ENCODE measurements around the gene TMEM150B. TPM values are rescaled to one million over a fixed set of nuclear protein-coding genes. Genes with fewer than 3 reads are reported as not detected.

Gene TMEM150B
- total and polyA plus RNA-seq, 2 experiments from 2014 or later, result not detected

- no peak for TF ChIP-seq CTCF (IDR thresholded peaks at IDR 0.05; ENCODE audit: low read depth, low read length)
- H3K27ac ChIP-seq, result no peak overlapping the region
Observed at GRCh38 chr19:55269299-55269698, 55.8 kb downstream of the TMEM150B start.

GRCh38 chr19:55266840-55267239 is 58.3 kb downstream of the TMEM150B start:
- no peak for TF ChIP-seq CTCF (IDR thresholded peaks at IDR 0.05; ENCODE audit: low read depth, low read length)
- Histone ChIP-seq H3K9me3 (ENCODE audit: low read depth) (no peaks in the 10 kb centered on the region), H3K36me3 (no peaks in the 10 kb centered on the region), H3K27me3 (no peaks in the 10 kb centered on the region), H3K27ac (no peak overlapping the region), H3K4me1 (ENCODE audit: low read depth) (no peaks in the 10 kb centered on the region), H3K4me3 (no peak overlapping the region)
- DNase-seq (ENCODE audit: low read depth in 1 of 2, low spot score in 1 of 2), result no peak

More at GRCh38 chr19:55269299-55269698, 55.8 kb downstream of the TMEM150B start:
- no peaks in the 10 kb centered on the region for H3K4me1 ChIP-seq (ENCODE audit: low read depth)
- DNase-seq (ENCODE audit: low read depth in 1 of 2, low spot score in 1 of 2), result no peak
- H3K27me3 ChIP-seq, result no peaks in the 10 kb centered on the region
- no peak overlapping the region for H3K4me3 ChIP-seq
- no peaks in the 10 kb centered on the region for H3K9me3 ChIP-seq (ENCODE audit: low read depth)
- peaks cover 3% of the 10 kb centered on the region for H3K36me3 ChIP-seq

GRCh38 chr19:55266404-55266803 is 58.7 kb downstream of the TMEM150B start:
- no peak for DNase-seq (ENCODE audit: low read depth in 1 of 2, low spot score in 1 of 2)
- Histone ChIP-seq H3K4me1 (ENCODE audit: low read depth) (no peaks in the 10 kb centered on the region), H3K36me3 (no peaks in the 10 kb centered on the region), H3K9me3 (ENCODE audit: low read depth) (no peaks in the 10 kb centered on the region), H3K27ac (no peak overlapping the region), H3K4me3 (no peak overlapping the region), H3K27me3 (no peaks in the 10 kb centered on the region)
- no peak for TF ChIP-seq CTCF (IDR thresholded peaks at IDR 0.05; ENCODE audit: low read depth, low read length)

- no peak overlapping the region for H3K27ac ChIP-seq
- H3K27me3 ChIP-seq, result no peaks in the 10 kb centered on the region
- H3K36me3 ChIP-seq, result no peaks in the 10 kb centered on the region
- no peaks in the 10 kb centered on the region for H3K4me1 ChIP-seq (ENCODE audit: low read depth)
- no peak for DNase-seq (ENCODE audit: low read depth in 1 of 2, low spot score in 1 of 2)
- H3K4me3 ChIP-seq, result no peak overlapping the region
- no peaks in the 10 kb centered on the region for H3K9me3 ChIP-seq (ENCODE audit: low read depth)
- TF ChIP-seq CTCF (IDR thresholded peaks at IDR 0.05; ENCODE audit: low read depth, low read length), result no peak
Observed at GRCh38 chr19:55265723-55266386, 59.3 kb downstream of the TMEM150B start.

- no peak for TF ChIP-seq CTCF (IDR thresholded peaks at IDR 0.05; ENCODE audit: low read depth, low read length)
- no peak for DNase-seq (ENCODE audit: low read depth in 1 of 2, low spot score in 1 of 2)
- Histone ChIP-seq H3K9me3 (ENCODE audit: low read depth) (no peaks in the 10 kb centered on the region), H3K27me3 (no peaks in the 10 kb centered on the region), H3K4me3 (no peak overlapping the region), H3K27ac (no peak overlapping the region), H3K4me1 (ENCODE audit: low read depth) (no peaks in the 10 kb centered on the region), H3K36me3 (no peaks in the 10 kb centered on the region)
Observed at GRCh38 chr19:55265173-55265572, 60.0 kb downstream of the TMEM150B start.
